ENCODE measurements around the gene NUDCD3.

GRCh38 chr7:44463169-44463808 is 27.2 kb downstream of the NUDCD3 start:
- no peak for TF ChIP-seq TAF1 (conservative IDR thresholded peaks at IDR 0.05)
- TF ChIP-seq HNF4A (conservative IDR thresholded peaks at IDR 0.05): no peak
- peak; percentile 10 for TF ChIP-seq CTCF (IDR thresholded peaks at IDR 0.05; ENCODE audit: low read depth, low read length, missing input control)
- no peak for TF ChIP-seq REST (IDR thresholded peaks at IDR 0.05)
- TF ChIP-seq RAD21 (IDR thresholded peaks at IDR 0.05): peak in 1 of 2 donors; percentile 29
- TF ChIP-seq MAX (IDR thresholded peaks at IDR 0.05): no peak
- TF ChIP-seq GABPA (IDR thresholded peaks at IDR 0.05 in 1 of 2, conservative IDR thresholded peaks at IDR 0.05 in 1 of 2): no peak
- no peak for TF ChIP-seq SP1 (IDR thresholded peaks at IDR 0.05)
- no peak for TF ChIP-seq ZBTB33 (IDR thresholded peaks at IDR 0.05)

Measured in liver (tissue), 3 donors.